ENCODE results near the gene GJE1.

DNA sequence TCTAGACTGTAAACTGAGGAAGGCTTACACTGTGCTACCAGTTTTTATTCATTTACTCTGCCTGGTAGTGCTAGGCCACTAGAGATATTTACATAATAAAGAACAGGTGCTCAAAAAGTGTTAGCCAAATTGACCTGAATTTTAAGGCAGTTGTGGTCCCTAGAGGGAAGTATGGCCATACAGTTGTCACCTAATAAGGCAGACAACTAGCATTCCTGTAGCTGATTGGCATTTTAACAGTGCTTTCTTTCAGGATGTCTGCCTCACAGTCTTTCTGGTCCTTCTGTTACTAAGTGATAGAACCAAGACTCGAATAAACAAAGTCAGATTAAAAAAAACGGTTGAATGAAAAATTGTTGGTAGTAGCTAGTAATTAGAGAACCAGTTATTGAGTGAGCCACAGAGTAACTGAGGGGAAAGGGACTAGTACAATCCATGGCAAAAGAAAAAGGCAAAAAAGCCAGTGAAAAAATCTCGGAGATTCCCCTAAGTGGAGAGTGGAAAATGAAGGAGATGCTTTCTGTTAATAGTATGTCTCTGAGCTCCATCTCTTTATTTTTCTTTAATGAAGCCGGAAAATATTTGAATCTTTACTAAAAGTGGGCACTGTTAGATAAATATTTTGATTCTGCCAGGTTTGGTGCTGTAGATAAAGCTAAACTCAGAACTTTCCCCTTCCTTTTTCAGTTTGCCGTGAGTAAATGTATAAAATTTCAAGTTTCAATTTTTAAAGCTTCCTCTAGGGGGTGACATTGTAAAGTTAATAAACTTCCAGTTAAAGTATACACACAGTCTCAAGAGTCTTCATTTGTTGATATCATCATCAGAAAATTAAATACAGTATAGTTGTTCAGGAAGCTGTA, 23.4 kb downstream of the GJE1 start:
- peak; percentile 62 for TF ChIP-seq CTCF (conservative IDR thresholded peaks at IDR 0.05)
- no peak for TF ChIP-seq ZFX (IDR thresholded peaks at IDR 0.05)

All from C4-2B (cell line).